Mesendoderm (in vitro differentiated cells): ENCODE data around the gene OGDH.

ENCODE experiments used
- DNase-seq: peaks from one replicate; pipeline ENCODE4 v3.0.0; 2013
- H2AK5ac ChIP-seq: 2 replicates; pipeline ENCODE4 v1.6.1; 2013; ENCODE audit warnings: low read length, inconsistent platforms
- H2BK120ac ChIP-seq: 2 replicates; pipeline ENCODE4 v1.6.1; 2013; ENCODE audit warnings: low read depth, mild to moderate bottlenecking, low read length, moderate library complexity, mixed read lengths
- H2BK15ac ChIP-seq: replicated peaks from 2 replicates; pipeline ENCODE4 v1.6.1; 2013; ENCODE audit warnings: low read depth, mild to moderate bottlenecking, moderate library complexity
- H2BK5ac ChIP-seq: 2 replicates; pipeline ENCODE4 v1.6.1; 2013; ENCODE audit warnings: low read length, inconsistent platforms
- H3K18ac ChIP-seq: 2 replicates; pipeline ENCODE4 v1.6.1; 2013; ENCODE audit warnings: mild to moderate bottlenecking, low read length, mixed read lengths
- H3K23ac ChIP-seq: one replicate; pipeline ENCODE4 v1.6.1; 2013; ENCODE audit warnings: low read length
- H3K27ac ChIP-seq: 2 replicates; pipeline ENCODE4 v1.5.1; 2013; ENCODE audit warnings: low read depth, mild to moderate bottlenecking, inconsistent platforms, low read length, moderate library complexity
- H3K27me3 ChIP-seq: 2 replicates; pipeline ENCODE4 v1.6.1; 2013; ENCODE audit warnings: low read length, control low read depth, mild to moderate bottlenecking, inconsistent platforms; ENCODE audit not compliant: insufficient read depth, poor library complexity
- H3K36me3 ChIP-seq: 2 replicates; pipeline ENCODE4 v1.6.1; 2013; ENCODE audit warnings: low read length, inconsistent platforms; ENCODE audit not compliant: control insufficient read depth, insufficient read depth
- H3K4ac ChIP-seq: one replicate; pipeline ENCODE4 v1.6.1; 2013; ENCODE audit warnings: low read depth, mild to moderate bottlenecking, low read length, moderate library complexity
- H3K4me1 ChIP-seq: 2 replicates; pipeline ENCODE4 v1.6.1; 2013; ENCODE audit warnings: low read depth, low read length, inconsistent platforms; ENCODE audit not compliant: control insufficient read depth
- H3K4me2 ChIP-seq: 2 replicates; pipeline ENCODE4 v1.6.1; 2013; ENCODE audit warnings: low read length
- H3K4me3 ChIP-seq: 2 replicates; pipeline ENCODE4 v1.5.1; 2013; ENCODE audit warnings: mild to moderate bottlenecking, low read length
- H3K56ac ChIP-seq: one replicate; pipeline ENCODE4 v1.6.1; 2013; ENCODE audit warnings: low read length
- H3K79me1 ChIP-seq: 2 replicates; pipeline ENCODE4 v1.6.1; 2013; ENCODE audit warnings: low read length, inconsistent platforms
- H3K79me2 ChIP-seq: 2 replicates; pipeline ENCODE4 v1.6.1; 2013; ENCODE audit warnings: mild to moderate bottlenecking, low read length; ENCODE audit not compliant: control insufficient read depth, insufficient read depth
- H3K9ac ChIP-seq: 2 replicates; pipeline ENCODE4 v1.6.1; 2013; ENCODE audit warnings: low read length, inconsistent platforms
- H4K5ac ChIP-seq: one replicate; pipeline ENCODE4 v1.6.1; 2013; ENCODE audit warnings: low read length
- H4K8ac ChIP-seq: one replicate; pipeline ENCODE4 v1.6.1; 2013; ENCODE audit warnings: low read depth, mild to moderate bottlenecking, control low read depth, low read length, moderate library complexity
- WGBS: extraction: QIAGEN DNeasy Blood & Tissue Kit; methylation state at CpG from one replicate; pipeline ENCODE4 v1.1.7; 2013; ENCODE audit warnings: low lambda C conversion rate, missing lambda C conversion rate; ENCODE audit not compliant: insufficient coverage; ENCODE audit errors: extremely low coverage; 5-methylcytosine and 5-hydroxymethylcytosine counted together

The OGDH gene

DNA sequence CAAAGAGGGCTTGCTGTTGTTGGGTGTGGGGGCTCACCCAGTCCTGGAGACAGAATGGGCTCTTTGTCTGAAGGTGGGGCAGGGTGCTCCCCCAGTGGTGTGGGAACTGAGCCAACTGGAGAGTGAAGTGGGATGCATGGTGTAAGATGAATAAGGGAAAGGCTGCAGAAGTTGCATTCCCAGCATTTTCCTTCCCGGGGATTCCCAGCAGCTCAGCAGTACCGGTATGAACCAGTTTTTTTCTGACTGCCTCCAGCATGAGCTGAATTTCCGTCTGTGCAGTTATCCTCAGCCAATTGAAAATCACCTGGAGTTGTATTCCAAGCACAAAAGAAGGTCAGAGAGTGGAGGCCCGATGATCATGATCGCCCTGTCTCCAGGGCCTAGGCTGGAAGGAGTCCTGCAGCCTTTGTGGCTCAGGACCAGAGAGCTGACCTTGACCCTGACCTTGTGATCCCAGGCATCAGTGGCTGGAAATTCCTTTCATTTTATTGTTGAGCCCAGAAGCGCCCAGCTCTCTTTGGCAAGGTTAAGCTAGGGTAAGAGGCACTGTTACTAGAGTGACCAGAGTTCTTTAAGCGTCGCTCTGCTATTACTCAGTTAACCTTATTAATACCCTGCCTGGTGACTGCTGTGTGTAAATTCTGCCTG lies 33.4 kb downstream of the OGDH start:
- no peak overlapping the region for H3K9ac ChIP-seq
- no peak overlapping the region for H2BK15ac ChIP-seq
- H4K5ac ChIP-seq: no peak overlapping the region
- H3K36me3 ChIP-seq: no peaks in the 10 kb centered on the region
- peak overlapping the region; percentile 20 for H3K18ac ChIP-seq
- H4K8ac ChIP-seq: no peak overlapping the region
- no peak overlapping the region for H2BK120ac ChIP-seq
- no peaks in the 10 kb centered on the region for H3K27me3 ChIP-seq
- no peak overlapping the region for H3K23ac ChIP-seq
- no peak overlapping the region for H2BK5ac ChIP-seq
- no peak overlapping the region for H3K4me2 ChIP-seq
- H3K4me3 ChIP-seq: no peak overlapping the region
- peaks cover 5% of the 10 kb centered on the region for H3K79me1 ChIP-seq
- peak overlapping the region; percentile 35 for H3K27ac ChIP-seq
- H3K4ac ChIP-seq: no peak overlapping the region
- DNase-seq: peak; percentile 74
- H3K56ac ChIP-seq: no peak overlapping the region
- H3K4me1 ChIP-seq: peaks cover 4% of the 10 kb centered on the region
- WGBS: no CpG with 5 or more reads among the region's 8 CpGs
- no peak overlapping the region for H2AK5ac ChIP-seq
- H3K79me2 ChIP-seq: no peaks in the 10 kb centered on the region

DNA sequence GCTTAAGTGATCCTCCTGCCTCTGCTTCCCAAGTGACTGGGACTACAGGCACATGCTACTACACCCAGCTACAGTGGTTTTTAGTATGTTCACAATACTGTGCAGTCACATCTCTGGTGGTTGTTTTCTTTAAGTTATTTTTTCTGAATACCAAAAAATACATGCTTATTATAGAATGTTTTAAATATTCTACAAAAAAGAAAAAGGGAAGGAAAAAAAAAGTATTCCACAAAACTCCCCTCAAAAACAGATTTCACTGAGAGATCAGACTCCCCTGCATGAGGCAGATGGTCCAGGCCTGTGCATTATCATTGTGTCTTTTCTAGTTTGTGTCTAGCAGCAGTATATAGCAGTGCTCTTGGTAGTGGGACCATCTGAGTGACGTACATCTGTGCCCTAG lies 36.8 kb downstream of the OGDH start:
- no peak overlapping the region for H3K9ac ChIP-seq
- peaks cover 5% of the 10 kb centered on the region for H3K79me1 ChIP-seq
- no peak overlapping the region for H3K27ac ChIP-seq
- H3K56ac ChIP-seq: no peak overlapping the region
- no peak overlapping the region for H3K4me3 ChIP-seq
- H3K4ac ChIP-seq: no peak overlapping the region
- no peak overlapping the region for H2BK5ac ChIP-seq
- no peak overlapping the region for H3K23ac ChIP-seq
- no peak overlapping the region for H3K4me2 ChIP-seq
- no peak for DNase-seq
- H3K79me2 ChIP-seq: no peaks in the 10 kb centered on the region
- peaks cover 4% of the 10 kb centered on the region for H3K4me1 ChIP-seq
- no peak overlapping the region for H4K5ac ChIP-seq
- H3K36me3 ChIP-seq: peaks cover 2% of the 10 kb centered on the region
- no peaks in the 10 kb centered on the region for H3K27me3 ChIP-seq
- no CpG with 5 or more reads among the region's 1 CpG for WGBS
- no peak overlapping the region for H3K18ac ChIP-seq
- H2BK15ac ChIP-seq: no peak overlapping the region
- no peak overlapping the region for H2BK120ac ChIP-seq
- H2AK5ac ChIP-seq: no peak overlapping the region
- no peak overlapping the region for H4K8ac ChIP-seq

DNA sequence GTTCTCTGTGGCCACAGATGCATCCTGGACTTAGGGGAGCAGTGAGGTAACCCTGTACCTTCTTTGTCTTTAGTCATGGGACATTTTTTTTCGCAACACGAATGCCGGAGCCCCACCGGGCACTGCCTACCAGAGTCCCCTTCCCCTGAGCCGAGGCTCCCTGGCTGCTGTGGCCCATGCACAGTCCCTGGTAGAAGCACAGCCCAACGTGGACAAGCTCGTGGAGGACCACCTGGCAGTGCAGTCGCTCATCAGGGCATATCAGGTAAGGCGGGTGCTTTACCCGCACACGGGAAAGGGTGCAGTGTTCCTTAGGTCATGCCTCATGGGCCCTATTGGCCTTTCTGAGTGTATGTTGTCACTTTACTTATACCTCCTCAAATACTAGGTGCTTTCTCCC lies 38.8 kb downstream of the OGDH start:
- DNase-seq: no peak

DNA sequence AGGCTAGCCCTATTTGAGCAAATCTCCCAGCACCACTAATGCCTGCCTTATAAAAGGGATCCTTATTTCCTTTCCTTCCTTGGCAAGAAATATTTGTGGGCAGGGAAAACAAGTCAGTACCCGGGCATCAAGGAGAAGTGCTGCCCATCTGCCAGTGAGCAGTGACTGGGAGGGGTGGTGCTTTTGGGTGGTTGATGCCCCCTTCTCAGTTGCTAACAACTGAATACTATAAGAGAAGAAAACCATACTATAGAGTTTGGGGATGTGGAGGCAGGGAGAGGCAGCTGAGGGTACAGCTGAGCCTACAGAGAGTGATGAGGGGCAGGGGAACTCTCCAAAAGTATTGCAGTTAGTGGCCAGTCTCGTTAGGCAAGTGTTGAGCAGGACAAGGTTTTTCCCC lies 39.3 kb downstream of the OGDH start:
- no peak overlapping the region for H4K8ac ChIP-seq
- no peak overlapping the region for H3K27ac ChIP-seq
- no peak overlapping the region for H3K4me3 ChIP-seq
- no peak overlapping the region for H3K23ac ChIP-seq
- no peaks in the 10 kb centered on the region for H3K79me1 ChIP-seq
- H3K36me3 ChIP-seq: peaks cover 7% of the 10 kb centered on the region
- H3K4me2 ChIP-seq: no peak overlapping the region
- no peaks in the 10 kb centered on the region for H3K4me1 ChIP-seq
- no peak for DNase-seq
- H3K9ac ChIP-seq: no peak overlapping the region
- no peak overlapping the region for H2BK15ac ChIP-seq
- no peaks in the 10 kb centered on the region for H3K27me3 ChIP-seq
- no peaks in the 10 kb centered on the region for H3K79me2 ChIP-seq
- H2AK5ac ChIP-seq: no peak overlapping the region
- no peak overlapping the region for H2BK5ac ChIP-seq
- no peak overlapping the region for H3K56ac ChIP-seq
- H3K4ac ChIP-seq: no peak overlapping the region
- no peak overlapping the region for H3K18ac ChIP-seq
- H4K5ac ChIP-seq: no peak overlapping the region
- WGBS: no CpG with 5 or more reads among the region's 2 CpGs
- no peak overlapping the region for H2BK120ac ChIP-seq

More for the DNA sequence above, 38.8 kb downstream of the OGDH start:
- H3K36me3 ChIP-seq: peaks cover 7% of the 10 kb centered on the region
- H2BK120ac ChIP-seq: no peak overlapping the region
- H2BK5ac ChIP-seq: no peak overlapping the region
- H3K4me1 ChIP-seq: no peaks in the 10 kb centered on the region
- H3K23ac ChIP-seq: no peak overlapping the region
- H3K79me1 ChIP-seq: peaks cover 2% of the 10 kb centered on the region
- no peak overlapping the region for H3K27ac ChIP-seq
- no peak overlapping the region for H3K4me3 ChIP-seq
- no peak overlapping the region for H3K4me2 ChIP-seq
- H3K27me3 ChIP-seq: no peaks in the 10 kb centered on the region
- H4K5ac ChIP-seq: no peak overlapping the region
- no peaks in the 10 kb centered on the region for H3K79me2 ChIP-seq
- no peak overlapping the region for H3K4ac ChIP-seq
- no peak overlapping the region for H2AK5ac ChIP-seq
- no peak overlapping the region for H3K18ac ChIP-seq
- WGBS: no CpG with 5 or more reads among the region's 11 CpGs
- no peak overlapping the region for H2BK15ac ChIP-seq
- no peak overlapping the region for H3K56ac ChIP-seq
- no peak overlapping the region for H4K8ac ChIP-seq
- no peak overlapping the region for H3K9ac ChIP-seq

DNA sequence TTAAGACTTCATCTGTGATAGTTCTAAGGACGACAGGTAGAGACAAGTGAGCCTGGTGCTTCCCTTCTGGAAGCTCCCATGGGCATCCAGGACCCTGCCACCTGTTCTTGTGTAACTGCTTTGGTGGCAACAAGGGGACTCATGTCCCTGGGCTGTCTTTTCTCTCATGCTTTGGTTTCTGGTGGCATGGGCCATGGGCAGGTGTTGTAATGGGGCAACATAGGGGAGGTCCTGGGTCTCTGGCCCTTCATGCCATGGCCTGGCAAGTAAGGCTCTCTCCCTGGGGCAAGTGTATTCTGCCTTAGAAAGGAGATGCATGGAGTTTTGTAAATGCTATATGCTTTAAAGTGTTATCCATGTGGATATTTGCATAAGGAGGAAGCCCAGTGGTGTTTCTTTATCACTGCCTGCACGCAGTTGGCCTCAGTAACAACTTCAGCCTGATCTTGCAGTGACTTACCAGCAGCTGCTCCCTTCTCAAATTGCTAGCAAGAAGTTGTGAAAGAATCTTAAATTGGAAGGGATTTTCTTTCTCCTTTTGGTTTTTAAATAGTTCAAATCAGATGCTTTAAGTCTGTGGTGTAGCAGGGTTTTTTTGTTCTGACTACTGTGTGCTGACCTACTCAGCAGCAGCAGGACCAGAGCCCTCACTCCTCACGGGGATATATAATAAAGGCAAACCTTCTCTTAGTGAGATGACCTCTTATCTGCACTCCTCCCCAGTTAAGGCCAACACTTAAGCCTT lies 39.9 kb downstream of the OGDH start:
- no peak overlapping the region for H4K5ac ChIP-seq
- no peaks in the 10 kb centered on the region for H3K79me1 ChIP-seq
- H4K8ac ChIP-seq: no peak overlapping the region
- H2BK15ac ChIP-seq: no peak overlapping the region
- no peak overlapping the region for H3K4me2 ChIP-seq
- H3K18ac ChIP-seq: no peak overlapping the region
- no peak overlapping the region for H3K4me3 ChIP-seq
- H3K27ac ChIP-seq: no peak overlapping the region
- H2AK5ac ChIP-seq: no peak overlapping the region
- no peak overlapping the region for H3K56ac ChIP-seq
- no peak overlapping the region for H3K4ac ChIP-seq
- H2BK5ac ChIP-seq: no peak overlapping the region
- no CpG with 5 or more reads among the region's 3 CpGs for WGBS
- no peak for DNase-seq
- H3K27me3 ChIP-seq: no peaks in the 10 kb centered on the region
- H3K23ac ChIP-seq: no peak overlapping the region
- no peaks in the 10 kb centered on the region for H3K4me1 ChIP-seq
- no peaks in the 10 kb centered on the region for H3K79me2 ChIP-seq
- H3K9ac ChIP-seq: no peak overlapping the region
- H2BK120ac ChIP-seq: no peak overlapping the region
- H3K36me3 ChIP-seq: peaks cover 7% of the 10 kb centered on the region
